ENCODE measurements around the gene ABCB4.
A peak's percentile ranks its signal among the peaks of the same experiment; 100 is the strongest.

The ABCB4 gene

GRCh38 chr7:87427288-87427687, 48.2 kb downstream of the ABCB4 start:
- H3K27me3 ChIP-seq (ENCODE audit: low read depth): peaks cover 2% of the 10 kb centered on the region; the same call in 1 of the 2 replicates
- H3K4me1 ChIP-seq: no peaks in the 10 kb centered on the region
- no peak for DNase-seq (ENCODE audit: low spot score in 2 of 2)
- H3K4me3 ChIP-seq: no peak overlapping the region
- in situ Hi-C loops (cut with MboI; ENCODE audit: low sequenced_read_pairs): no loop called here
- H3K9me3 ChIP-seq: no peaks in the 10 kb centered on the region
- no peaks in the 10 kb centered on the region for H3K36me3 ChIP-seq (replicated peaks)

- Histone ChIP-seq H3K4me1 (no peaks in the 10 kb centered on the region), H3K9me3 (no peaks in the 10 kb centered on the region), H3K4me3 (no peak overlapping the region), H3K36me3 (replicated peaks) (no peaks in the 10 kb centered on the region), H3K27me3 (ENCODE audit: low read depth) (peaks cover 2% of the 10 kb centered on the region; the same call in 1 of the 2 replicates)
- no peak for DNase-seq (ENCODE audit: low spot score in 2 of 2)
- in situ Hi-C loops (cut with MboI; ENCODE audit: low sequenced_read_pairs): no loop called here
These were observed 49.3 kb downstream of the ABCB4 start for GRCh38 chr7:87426160-87426559.

- Histone ChIP-seq H3K27me3 (ENCODE audit: low read depth) (peaks cover 2% of the 10 kb centered on the region; the same call in 1 of the 2 replicates), H3K36me3 (replicated peaks) (no peaks in the 10 kb centered on the region), H3K9me3 (no peaks in the 10 kb centered on the region), H3K4me3 (no peak overlapping the region), H3K4me1 (no peaks in the 10 kb centered on the region)
- in situ Hi-C loops (cut with MboI; ENCODE audit: low sequenced_read_pairs): loop anchor here (25.0 kb wide), 1 partner anchor 487 kb away; no protein-coding TSS in a partner anchor
- no peak for DNase-seq (ENCODE audit: low spot score in 2 of 2)
These were observed 51.4 kb downstream of the ABCB4 start for GRCh38 chr7:87424075-87424474.

GRCh38 chr7:87420173-87420572, 55.3 kb downstream of the ABCB4 start:
- Histone ChIP-seq H3K9me3 (no peaks in the 10 kb centered on the region), H3K4me1 (no peaks in the 10 kb centered on the region), H3K36me3 (replicated peaks) (no peaks in the 10 kb centered on the region), H3K4me3 (no peak overlapping the region), H3K27me3 (ENCODE audit: low read depth) (no peaks in the 10 kb centered on the region)
- in situ Hi-C loops (cut with MboI; ENCODE audit: low sequenced_read_pairs): loop anchor here (25.0 kb wide), 1 partner anchor 483 kb away; no protein-coding TSS in a partner anchor
- DNase-seq (ENCODE audit: low spot score in 2 of 2): no peak

- DNase-seq (ENCODE audit: low spot score in 2 of 2): peak; percentile 64 to 80
These were observed 58.5 kb downstream of the ABCB4 start for GRCh38 chr7:87416682-87417587.

GRCh38 chr7:87414794-87415188, 60.7 kb downstream of the ABCB4 start:
- no peak overlapping the region for H3K4me3 ChIP-seq
- in situ Hi-C loops (cut with MboI; ENCODE audit: low sequenced_read_pairs): loop anchor here (5.0 to 25.0 kb wide), 2 partner anchors 102 to 477 kb away; no protein-coding TSS in a partner anchor
- H3K9me3 ChIP-seq: no peaks in the 10 kb centered on the region
- H3K4me1 ChIP-seq: no peaks in the 10 kb centered on the region
- DNase-seq (ENCODE audit: low spot score in 2 of 2): no peak
- H3K27me3 ChIP-seq (ENCODE audit: low read depth): no peaks in the 10 kb centered on the region
- H3K36me3 ChIP-seq (replicated peaks): no peaks in the 10 kb centered on the region

More at GRCh38 chr7:87416682-87417587, 58.5 kb downstream of the ABCB4 start:
- in situ Hi-C loops (cut with MboI; ENCODE audit: low sequenced_read_pairs): loop anchor here (25.0 kb wide), 1 partner anchor 480 kb away; no protein-coding TSS in a partner anchor
- no peaks in the 10 kb centered on the region for H3K27me3 ChIP-seq (ENCODE audit: low read depth)
- no peaks in the 10 kb centered on the region for H3K4me1 ChIP-seq
- H3K36me3 ChIP-seq (replicated peaks): no peaks in the 10 kb centered on the region
- no peaks in the 10 kb centered on the region for H3K9me3 ChIP-seq
- no peak overlapping the region for H3K4me3 ChIP-seq

GRCh38 chr7:87413951-87414793, 61.3 kb downstream of the ABCB4 start:
- peak; percentile 41 to 61 for DNase-seq (ENCODE audit: low spot score in 2 of 2)
- in situ Hi-C loops (cut with MboI; ENCODE audit: low sequenced_read_pairs): loop anchor here (5.0 to 25.0 kb wide), 2 partner anchors 102 to 477 kb away; no protein-coding TSS in a partner anchor

GRCh38 chr7:87413029-87413428, 62.5 kb downstream of the ABCB4 start:
- no peaks in the 10 kb centered on the region for H3K4me1 ChIP-seq
- H3K27me3 ChIP-seq (ENCODE audit: low read depth): no peaks in the 10 kb centered on the region
- H3K4me3 ChIP-seq: no peak overlapping the region
- DNase-seq (ENCODE audit: low spot score in 2 of 2): no peak
- no peaks in the 10 kb centered on the region for H3K36me3 ChIP-seq (replicated peaks)
- in situ Hi-C loops (cut with MboI; ENCODE audit: low sequenced_read_pairs): loop anchor here (5.0 to 25.0 kb wide), 2 partner anchors 101 to 476 kb away; no protein-coding TSS in a partner anchor
- H3K9me3 ChIP-seq: no peaks in the 10 kb centered on the region

More at GRCh38 chr7:87413951-87414793, 61.3 kb downstream of the ABCB4 start:
- no peaks in the 10 kb centered on the region for H3K36me3 ChIP-seq (replicated peaks)
- no peaks in the 10 kb centered on the region for H3K4me1 ChIP-seq
- H3K27me3 ChIP-seq (ENCODE audit: low read depth): no peaks in the 10 kb centered on the region
- no peaks in the 10 kb centered on the region for H3K9me3 ChIP-seq
- H3K4me3 ChIP-seq: no peak overlapping the region

- in situ Hi-C loops (cut with MboI; ENCODE audit: low sequenced_read_pairs): loop anchor here (5.0 to 25.0 kb wide), 2 partner anchors 99 to 474 kb away; no protein-coding TSS in a partner anchor
- no peaks in the 10 kb centered on the region for H3K4me1 ChIP-seq
- no peak for DNase-seq (ENCODE audit: low spot score in 2 of 2)
- H3K27me3 ChIP-seq (ENCODE audit: low read depth): no peaks in the 10 kb centered on the region
- no peak overlapping the region for H3K4me3 ChIP-seq
- no peaks in the 10 kb centered on the region for H3K9me3 ChIP-seq
- no peaks in the 10 kb centered on the region for H3K36me3 ChIP-seq (replicated peaks)
These were observed 64.3 kb downstream of the ABCB4 start for GRCh38 chr7:87411186-87411585.

- no peaks in the 10 kb centered on the region for H3K27me3 ChIP-seq (ENCODE audit: low read depth)
- no peaks in the 10 kb centered on the region for H3K36me3 ChIP-seq (replicated peaks)
- H3K9me3 ChIP-seq: no peaks in the 10 kb centered on the region
- no peak for DNase-seq (ENCODE audit: low spot score in 2 of 2)
- H3K4me1 ChIP-seq: no peaks in the 10 kb centered on the region
- in situ Hi-C loops (cut with MboI; ENCODE audit: low sequenced_read_pairs): loop anchor here (25.0 kb wide), 1 partner anchor 467 kb away; no protein-coding TSS in a partner anchor
- no peak overlapping the region for H3K4me3 ChIP-seq
These were observed 70.8 kb downstream of the ABCB4 start for GRCh38 chr7:87404674-87405073.

GRCh38 chr7:87398446-87398845, 77.0 kb downstream of the ABCB4 start:
- no peak for DNase-seq (ENCODE audit: low spot score in 2 of 2)
- Histone ChIP-seq H3K36me3 (replicated peaks) (no peaks in the 10 kb centered on the region), H3K27me3 (ENCODE audit: low read depth) (no peaks in the 10 kb centered on the region), H3K9me3 (no peaks in the 10 kb centered on the region), H3K4me1 (no peaks in the 10 kb centered on the region), H3K4me3 (no peak overlapping the region)
- in situ Hi-C loops (cut with MboI; ENCODE audit: low sequenced_read_pairs): no loop called here

GRCh38 chr7:87395442-87396020, 79.9 kb downstream of the ABCB4 start:
- H3K27me3 ChIP-seq (ENCODE audit: low read depth): no peaks in the 10 kb centered on the region
- H3K4me3 ChIP-seq: no peak overlapping the region
- no peaks in the 10 kb centered on the region for H3K4me1 ChIP-seq
- DNase-seq (ENCODE audit: low spot score in 2 of 2): no peak
- in situ Hi-C loops (cut with MboI; ENCODE audit: low sequenced_read_pairs): no loop called here
- H3K36me3 ChIP-seq (replicated peaks): no peaks in the 10 kb centered on the region
- no peaks in the 10 kb centered on the region for H3K9me3 ChIP-seq

GRCh38 chr7:87391020-87391701, 84.3 kb downstream of the ABCB4 start:
- in situ Hi-C loops (cut with MboI; ENCODE audit: low sequenced_read_pairs): no loop called here

More at GRCh38 chr7:87391020-87391701, 84.3 kb downstream of the ABCB4 start:
- no peaks in the 10 kb centered on the region for H3K36me3 ChIP-seq (replicated peaks)
- H3K27me3 ChIP-seq (ENCODE audit: low read depth): no peaks in the 10 kb centered on the region
- H3K9me3 ChIP-seq: no peaks in the 10 kb centered on the region
- no peaks in the 10 kb centered on the region for H3K4me1 ChIP-seq
- no peak overlapping the region for H3K4me3 ChIP-seq
- no peak for DNase-seq (ENCODE audit: low spot score in 2 of 2)

All from HAP-1 (cell line).